NCI-H1436 (cell line): ENCODE measurements around the gene VAC14.
A peak's percentile ranks its signal among the peaks of the same experiment; 100 is the strongest.

Source experiments
- DNase-seq: peaks from one replicate; lab custom pipeline; 2025; lab: John Stamatoyannopoulos, UW

VAC14 gene

DNA sequence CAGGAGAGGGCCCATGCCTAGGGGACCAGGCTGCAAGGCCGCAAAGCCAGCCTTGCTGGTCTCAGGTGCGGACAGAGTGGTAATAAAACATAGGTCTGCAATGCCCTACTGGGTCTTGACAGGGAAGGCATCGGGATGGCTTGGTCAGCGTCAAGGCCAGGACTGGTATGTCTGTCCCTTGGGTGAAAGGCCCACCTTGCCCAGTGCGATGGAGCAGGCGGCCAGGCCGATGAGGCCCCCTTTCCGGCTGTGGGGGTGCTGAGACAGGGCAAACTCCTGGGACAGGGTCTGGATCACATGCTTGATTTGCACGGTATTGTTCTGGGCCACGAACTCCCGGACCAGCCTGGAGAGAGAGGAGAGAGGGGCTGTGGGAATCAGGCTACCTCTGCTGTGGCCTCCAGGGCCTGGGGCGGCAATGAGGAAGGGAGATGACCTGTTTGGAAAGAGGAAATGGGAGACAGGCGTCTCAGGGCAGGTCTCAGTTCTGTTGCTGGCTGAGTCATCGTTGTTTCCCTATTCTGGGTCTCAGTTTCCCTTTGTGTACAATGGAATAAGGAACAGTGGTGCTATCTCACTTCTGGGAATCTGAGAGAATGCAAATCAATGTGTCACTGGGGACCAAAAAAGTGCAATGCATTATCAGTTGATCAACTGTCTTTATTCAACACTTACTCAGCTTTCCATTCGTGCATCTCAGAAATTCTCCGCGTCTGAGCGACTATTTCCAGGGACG, 14.8 kb downstream of the VAC14 start:
- no peak for DNase-seq

GRCh38 chr16:70784692-70785555, 16.0 kb downstream of the VAC14 start:
- no peak for DNase-seq

GRCh38 chr16:70782237-70782636, 18.7 kb downstream of the VAC14 start:
- DNase-seq = no peak

DNA sequence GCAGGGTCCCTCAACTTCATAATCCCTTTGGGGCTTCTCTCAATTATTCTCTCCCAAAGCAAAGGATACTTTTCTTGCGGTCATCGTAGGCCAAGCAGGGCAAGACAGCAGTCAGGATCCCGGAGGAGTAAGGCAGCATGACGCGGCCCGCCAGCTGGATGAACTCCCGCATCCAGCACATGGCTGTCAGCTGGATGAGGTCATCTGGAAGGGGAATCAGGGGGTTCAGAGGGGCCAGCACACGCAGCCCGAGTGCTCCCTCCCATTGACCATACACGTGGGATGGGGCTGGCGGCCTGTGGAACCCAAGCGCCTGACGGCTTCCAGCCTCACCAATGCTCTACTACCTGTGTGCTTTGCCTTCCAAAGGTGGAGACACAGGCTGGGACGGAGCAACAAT, 19.2 kb downstream of the VAC14 start:
- DNase-seq = no peak

GRCh38 chr16:70780546-70780945, 20.4 kb downstream of the VAC14 start:
- DNase-seq = no peak

DNA sequence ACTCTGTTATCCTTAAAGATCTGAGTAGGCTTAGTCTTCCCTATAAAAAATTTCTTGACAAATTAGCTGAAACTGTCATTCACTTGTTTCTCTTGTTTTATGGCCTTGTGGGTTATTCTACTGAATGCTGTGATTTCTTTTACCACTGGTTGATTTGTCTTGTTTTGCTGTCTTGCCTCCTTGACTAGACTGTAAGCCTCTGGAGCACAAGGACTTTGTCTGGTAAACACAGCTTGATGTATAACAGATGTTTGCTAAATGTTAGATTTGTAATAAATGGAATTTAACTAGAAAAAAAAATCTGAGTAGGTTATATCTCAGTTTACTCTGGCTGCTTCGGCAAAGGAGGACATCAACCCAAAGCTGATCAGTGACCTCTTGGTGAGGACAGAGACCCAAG, 21.6 kb downstream of the VAC14 start:
- no peak for DNase-seq

- no peak for DNase-seq
Measured at GRCh38 chr16:70778901-70779309, 22.1 kb downstream of the VAC14 start.

DNA sequence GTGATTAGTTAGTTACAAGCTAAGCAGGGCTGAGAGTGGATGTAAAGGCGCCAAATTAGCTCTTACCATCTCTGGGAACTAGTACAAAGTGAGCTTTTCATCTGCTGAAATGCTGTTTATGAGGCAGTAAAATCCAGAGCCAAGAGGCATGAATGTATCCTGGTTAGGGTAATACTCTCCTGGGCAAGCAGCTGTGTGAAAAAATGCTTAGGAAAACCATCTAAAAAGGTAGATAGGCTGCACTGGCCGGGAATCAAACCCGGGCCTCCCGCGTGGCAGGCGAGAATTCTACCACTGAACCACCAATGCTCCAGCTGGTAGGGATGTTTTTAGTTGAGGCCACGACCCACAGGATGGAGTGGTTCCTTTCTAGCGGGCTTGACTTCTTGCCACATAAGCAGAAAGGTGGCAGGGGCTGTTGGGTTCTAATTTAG, 23.0 kb downstream of the VAC14 start:
- no peak for DNase-seq

GRCh38 chr16:70777496-70777895, 23.5 kb downstream of the VAC14 start:
- DNase-seq = no peak

DNA sequence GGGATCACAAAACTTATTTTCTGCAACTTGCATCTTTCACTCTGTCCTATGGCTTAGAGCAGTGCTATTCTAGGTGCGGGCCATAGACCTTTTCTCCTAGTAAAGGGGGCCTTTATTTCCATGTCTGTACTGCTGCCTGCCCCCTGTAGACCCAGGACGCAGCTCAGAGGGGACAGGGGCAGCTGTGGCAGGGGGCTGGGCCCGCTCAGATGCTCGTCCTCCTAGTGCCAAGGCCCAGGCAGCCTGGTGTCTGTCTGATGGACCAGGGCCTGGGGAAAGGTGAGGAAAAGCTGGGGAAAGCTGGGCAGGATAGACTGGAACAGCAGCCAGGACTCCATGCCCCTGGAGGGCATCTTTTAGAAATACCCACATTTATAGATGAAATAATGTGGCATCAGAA, 25.6 kb downstream of the VAC14 start:
- no peak for DNase-seq

DNA sequence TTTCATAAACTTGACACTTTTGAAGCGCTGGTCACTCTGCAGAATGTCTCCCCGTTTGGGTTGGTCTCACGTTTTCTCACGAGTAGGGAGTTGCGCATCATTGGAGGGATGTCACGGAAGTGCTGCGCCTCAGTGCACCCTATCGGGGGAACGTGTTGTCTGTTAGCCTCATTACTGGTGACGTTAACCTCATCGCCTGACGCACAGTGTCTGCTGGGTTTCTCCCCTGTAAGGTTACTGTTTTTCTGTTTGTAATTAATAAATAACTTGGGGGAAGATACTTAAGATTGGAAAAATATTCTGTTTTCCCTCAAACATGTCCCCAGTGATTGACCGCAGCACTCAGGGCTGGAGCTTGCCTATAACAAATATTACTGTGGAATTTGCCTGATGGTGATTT, 26.7 kb downstream of the VAC14 start:
- no peak for DNase-seq

GRCh38 chr16:70772493-70772892, 28.5 kb downstream of the VAC14 start:
- no peak for DNase-seq

DNA sequence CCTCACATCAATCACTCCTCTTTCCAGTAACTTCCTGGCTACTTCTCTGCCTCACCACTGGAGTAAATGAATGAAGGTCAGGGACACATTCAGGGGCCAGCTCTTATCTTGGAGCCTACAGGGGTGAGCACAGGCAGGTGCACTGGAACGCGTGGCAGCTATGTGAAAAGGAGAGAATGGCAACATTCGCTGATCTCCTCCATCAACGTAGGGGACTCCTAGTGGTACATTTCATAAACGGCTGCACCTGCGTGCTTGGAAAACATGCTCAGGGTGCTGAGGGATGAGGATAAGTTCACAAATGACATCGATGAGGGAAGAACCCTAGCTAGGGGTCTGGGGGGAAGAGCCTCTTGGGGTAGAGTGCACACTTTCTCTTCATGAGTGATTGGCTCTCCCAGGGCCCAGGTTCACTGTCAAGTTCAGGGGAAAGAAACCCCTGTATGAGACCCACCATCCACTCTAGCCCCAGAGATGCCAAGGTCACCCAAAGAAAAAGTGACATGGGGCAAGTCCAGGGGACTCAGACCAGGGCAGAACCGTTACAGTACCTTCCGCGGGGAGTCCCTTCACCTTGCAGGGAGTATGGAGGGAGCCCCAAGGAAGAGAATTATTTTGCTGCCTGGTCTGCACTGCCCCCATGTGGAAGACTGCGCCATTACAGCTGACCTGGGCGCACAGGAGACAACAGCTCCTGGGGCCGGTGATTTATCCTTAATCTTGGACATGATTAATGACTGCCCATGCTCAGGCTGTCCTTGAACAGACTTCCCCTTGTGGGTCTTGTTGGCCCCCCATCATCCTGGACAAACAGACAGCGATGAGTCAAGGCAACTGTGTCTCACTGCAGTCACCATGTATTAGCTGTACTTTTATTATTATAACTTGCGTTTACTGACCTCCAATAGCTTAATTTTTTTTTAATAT, 30.1 kb downstream of the VAC14 start:
- DNase-seq = peak; percentile 2

DNA sequence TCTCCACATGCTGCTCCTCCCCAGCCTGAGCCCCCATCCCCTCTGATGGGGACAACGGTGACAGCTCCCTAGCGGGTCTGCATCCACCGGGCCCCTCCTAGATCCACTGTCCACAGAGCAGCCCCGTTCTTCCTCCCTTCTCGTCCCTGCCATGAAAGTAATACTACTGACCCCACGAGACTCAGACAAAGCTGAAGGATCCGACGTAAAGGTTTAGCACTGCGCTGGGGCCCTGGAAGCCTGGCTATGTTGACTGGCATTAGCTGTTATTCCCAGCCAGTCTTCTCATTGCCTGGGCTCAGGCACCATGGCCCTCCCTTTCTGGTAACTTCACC, 30.7 kb downstream of the VAC14 start:
- DNase-seq = no peak

DNA sequence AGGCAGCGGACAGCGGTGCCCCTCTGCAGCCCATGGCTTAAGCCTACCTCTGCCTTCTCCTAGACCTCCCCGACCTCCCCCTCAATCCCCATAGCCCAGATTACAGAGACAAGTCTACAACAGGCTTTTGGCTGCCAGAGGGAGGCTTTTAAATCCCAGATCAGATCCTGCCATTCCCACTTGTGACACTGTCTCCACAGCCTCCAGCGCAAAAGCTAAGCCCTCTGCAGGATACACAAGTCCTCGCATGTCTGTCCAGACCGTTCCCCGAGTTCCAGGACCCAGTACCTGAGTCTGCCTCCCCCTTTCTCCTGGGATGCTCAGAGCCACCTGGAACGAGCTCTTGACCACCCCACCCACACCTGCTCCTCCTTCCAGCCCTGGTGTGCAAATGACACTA, 31.2 kb downstream of the VAC14 start:
- no peak for DNase-seq

DNA sequence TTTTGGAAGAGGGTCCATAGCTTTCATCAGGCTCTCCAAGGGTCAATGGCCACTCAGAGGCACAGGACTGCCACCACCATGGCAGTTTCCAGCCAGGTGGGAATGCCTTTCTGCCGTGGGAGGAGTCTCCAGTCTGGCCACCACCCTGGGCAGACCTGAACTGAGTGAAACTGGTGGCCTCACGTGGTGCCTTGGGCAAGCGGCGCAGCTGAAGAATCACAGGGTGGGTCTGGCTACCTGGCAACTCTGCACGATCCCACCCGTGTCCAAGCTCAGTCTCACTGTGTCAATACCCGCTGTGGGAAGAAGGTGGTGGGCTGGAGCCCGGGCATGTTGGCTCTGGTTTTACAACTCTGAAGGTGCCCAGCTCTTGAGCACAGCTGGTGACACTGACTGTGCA, 31.8 kb downstream of the VAC14 start:
- no peak for DNase-seq

DNA sequence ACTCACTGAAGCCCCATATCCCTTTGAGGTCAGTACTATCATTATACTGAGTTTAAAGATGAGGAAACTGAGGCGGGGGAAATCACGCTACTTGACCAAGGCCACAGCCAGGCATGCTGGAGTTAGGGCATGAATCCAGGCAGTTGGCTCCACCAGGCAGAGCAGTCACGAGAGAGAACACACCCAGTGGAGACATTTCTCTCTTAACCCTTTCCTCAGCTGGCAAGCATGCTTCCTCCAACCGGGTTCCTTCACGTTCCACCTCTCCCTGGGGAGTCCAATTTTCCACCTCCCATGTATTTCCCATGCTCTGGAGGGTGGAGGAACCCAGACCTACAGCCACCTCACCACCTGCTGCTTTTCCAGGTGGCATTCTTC, 32.8 kb downstream of the VAC14 start:
- DNase-seq = no peak

DNA sequence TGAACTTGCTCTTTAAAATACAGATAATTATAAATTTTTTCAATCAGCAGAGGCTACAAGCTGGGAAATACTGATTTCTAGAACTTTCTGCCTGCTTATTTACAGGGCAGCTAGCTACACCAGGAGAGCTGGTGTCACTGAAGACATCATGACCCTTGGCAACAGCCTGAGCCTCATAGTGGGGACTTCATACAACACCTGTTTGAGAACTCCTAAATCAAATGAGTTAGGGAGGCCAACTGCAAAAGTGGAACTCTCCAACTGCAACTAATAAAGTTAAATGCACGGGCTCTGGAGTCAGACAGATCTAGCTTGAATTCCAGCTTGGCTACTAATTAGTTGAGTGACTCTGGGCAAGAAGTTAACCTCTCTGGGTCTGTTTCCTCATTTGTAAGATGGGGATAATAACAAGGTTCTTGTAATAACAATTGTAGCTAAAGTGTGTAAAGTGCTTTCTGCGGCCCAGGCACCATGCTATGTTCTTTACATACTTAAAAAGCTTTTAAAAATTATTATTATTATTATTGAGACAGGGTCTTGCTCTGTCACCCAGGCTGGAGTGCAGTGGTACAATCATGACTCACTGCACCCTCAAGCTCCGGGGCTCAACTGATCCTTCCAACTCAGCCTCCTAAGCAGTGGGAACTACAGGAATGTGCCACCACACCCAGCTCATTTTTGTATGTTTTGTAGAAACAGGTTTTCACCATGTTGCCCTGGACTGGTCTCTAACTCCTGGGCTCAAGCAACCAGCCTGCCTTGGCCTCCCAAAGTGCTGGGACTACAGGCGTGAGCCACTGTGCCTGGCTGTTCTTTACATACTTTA, 33.4 kb downstream of the VAC14 start:
- no peak for DNase-seq

DNA sequence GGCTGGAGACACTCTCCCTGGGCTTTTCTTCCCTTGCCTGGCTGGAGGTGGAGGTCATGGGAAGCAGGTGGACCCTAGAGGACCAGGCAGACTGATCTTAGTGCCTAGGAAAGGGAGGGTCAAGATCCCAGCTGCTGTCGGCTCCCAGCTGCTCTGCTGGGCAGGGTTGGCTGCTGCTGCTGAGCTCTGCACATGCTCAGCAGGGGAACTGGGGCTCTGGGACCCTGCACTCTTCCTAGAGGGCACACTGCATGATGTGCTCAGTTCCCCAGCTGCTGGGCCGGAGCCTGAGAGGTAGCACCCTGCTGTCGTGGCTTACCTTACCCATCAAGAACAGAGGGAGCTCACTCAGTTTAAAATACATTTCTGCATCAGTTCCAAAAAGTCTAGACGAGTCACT, 34.3 kb downstream of the VAC14 start:
- no peak for DNase-seq

GRCh38 chr16:70766176-70766575, 34.8 kb downstream of the VAC14 start:
- no peak for DNase-seq

- DNase-seq = no peak
Measured at GRCh38 chr16:70765491-70765890, 35.5 kb downstream of the VAC14 start.

- DNase-seq = no peak
Measured at GRCh38 chr16:70764632-70765031, 36.3 kb downstream of the VAC14 start.
